ENCODE data around the gene SH3PXD2A. TPM values are rescaled to one million over a fixed set of nuclear protein-coding genes. Genes with fewer than 3 reads are reported as not detected.

Gene SH3PXD2A
- total and polyA plus RNA-seq, 10 of the 15 experiments (the other 5 are each of a cell fraction or from before 2014, with no cell fraction given), result 0.63 to 14.0 (median 4.4) TPM

GRCh38 chr10:103814626-103815370 lies 40.6 kb downstream of the SH3PXD2A start:
- RAD21 ChIA-PET (ENCODE audit: unreplicated experiment), result interaction anchor here (2.1 kb wide), 1 partner anchor 102 kb away, joined by 6 read pairs; no protein-coding TSS in a partner anchor
- H4K20me1 ChIP-seq (ENCODE audit: control insufficient read depth, insufficient read depth), result no peaks in the 10 kb centered on the region
- no peak overlapping the region for H3K9ac ChIP-seq (ENCODE audit: control insufficient read depth, insufficient read depth, low read length)
- in situ Hi-C loops (cut with MboI) (no loop called here), intact Hi-C loops (cut with micrococcal nuclease; ENCODE audit: unreplicated experiment) (no loop called here)
- no peak overlapping the region for H2AFZ ChIP-seq (ENCODE audit: control insufficient read depth, low read depth, low read length)
- no peak for DNase-seq (ENCODE audit: low read depth, low spot score)
- no TSS peak for BruUV-seq (replicated peaks)
- FAIRE-seq, result no peak
- TF ChIP-seq RB1 (IDR thresholded peaks at IDR 0.05; ENCODE audit: borderline replicate concordance) (no peak), ZNF384 (IDR thresholded peaks at IDR 0.05; ENCODE audit: borderline replicate concordance, low read depth, low read length) (no peak), TCF7 (IDR thresholded peaks at IDR 0.05; ENCODE audit: borderline replicate concordance) (no peak), STAT3 (IDR thresholded peaks at IDR 0.05; ENCODE audit: low read depth, low read length) (no peak), PKNOX1 (IDR thresholded peaks at IDR 0.05) (peak; percentile 35; the same call in 1 of the 2 replicates), MTA3 (IDR thresholded peaks at IDR 0.05; ENCODE audit: borderline replicate concordance, low read length) (no peak), NFYA (IDR thresholded peaks at IDR 0.05; ENCODE audit: borderline replicate concordance, low read depth, low read length) (no peak)
- no peak overlapping the region for H3K27ac ChIP-seq (ENCODE audit: control insufficient read depth, insufficient read depth)
- 87% methylated on average over 4 of the region's 4 CpGs for WGBS (ENCODE audit: insufficient coverage, insufficient replicate concordance, low lambda C conversion rate, missing lambda C conversion rate)
- CTCF ChIA-PET, result interaction anchor here (0.7 to 1.8 kb wide), 7 partner anchors 12 to 102 kb away, joined by 3 to 6 read pairs (median 3); no protein-coding TSS in a partner anchor
- ATAC-seq, result no peak
- H3K4me2 ChIP-seq (ENCODE audit: control insufficient read depth, insufficient read depth), result no peak overlapping the region
- POLR2A ChIA-PET, result no interaction called here
- no peaks in the 10 kb centered on the region for H3K79me2 ChIP-seq (ENCODE audit: control insufficient read depth, insufficient read depth, low read length)
- no peak overlapping the region for H3K4me3 ChIP-seq
- no peaks in the 10 kb centered on the region for H3K9me3 ChIP-seq (replicated peaks; ENCODE audit: control insufficient read depth, insufficient read depth, low read length)
- SMC1A ChIA-PET (ENCODE audit: uncharacterized antibody, unreplicated experiment), result interaction anchor here (0.8 to 1.6 kb wide), 3 partner anchors 40 to 169 kb away, joined by 4 to 5 read pairs (median 4); no protein-coding TSS in a partner anchor
- H3K4me1 ChIP-seq (ENCODE audit: control insufficient read depth, insufficient read depth, low read length), result peaks cover 4% of the 10 kb centered on the region; the same call in 1 of the 2 replicates
- no peaks in the 10 kb centered on the region for H3K27me3 ChIP-seq (replicated peaks in 1 of 2; ENCODE audit: control insufficient read depth in 2 of 2, insufficient read depth in 2 of 2, low read length in 1 of 2)
- no peaks in the 10 kb centered on the region for H3K36me3 ChIP-seq (ENCODE audit: control insufficient read depth in 2 of 2, insufficient read depth in 2 of 2, low read length in 1 of 2)

Data from GM12878 (cell line).